Glutamatergic neuron (in vitro differentiated cells): ENCODE data around the gene FCRL5. TPM values are rescaled to one million over a fixed set of nuclear protein-coding genes. Genes with fewer than 3 reads are reported as not detected.

Experiments
- DNase-seq: peaks from one replicate; pipeline ENCODE4 v3.0.0; 2022
- H3K27ac Mint-ChIP-seq: one replicate; pipeline ENCODE4 v1.8.0; 2020; ENCODE audit warnings: mild to moderate bottlenecking, mixed read lengths, inconsistent platforms; ENCODE audit not compliant: unreplicated experiment
- H3K27me3 Mint-ChIP-seq: one replicate; pipeline ENCODE4 v1.8.0; 2020; ENCODE audit warnings: mild to moderate bottlenecking, moderate library complexity, mixed read lengths, inconsistent platforms; ENCODE audit not compliant: unreplicated experiment
- H3K36me3 Mint-ChIP-seq: one replicate; pipeline ENCODE4 v1.8.0; 2020; ENCODE audit warnings: mild to moderate bottlenecking, mixed read lengths, inconsistent platforms; ENCODE audit not compliant: unreplicated experiment
- H3K4me1 Mint-ChIP-seq: one replicate; pipeline ENCODE4 v1.8.0; 2020; ENCODE audit warnings: mild to moderate bottlenecking, low read depth, mixed read lengths, inconsistent platforms; ENCODE audit not compliant: unreplicated experiment
- H3K4me3 Mint-ChIP-seq: one replicate; pipeline ENCODE4 v1.8.0; 2020; ENCODE audit warnings: mild to moderate bottlenecking, mixed read lengths, inconsistent platforms; ENCODE audit not compliant: unreplicated experiment
- H3K9me3 Mint-ChIP-seq: one replicate; pipeline ENCODE4 v1.8.0; 2020; ENCODE audit warnings: mild to moderate bottlenecking, moderate library complexity, mixed read lengths, inconsistent platforms; ENCODE audit not compliant: unreplicated experiment
- CTCF ChIP-seq: fragments of 200-600 bp; sonication (generic); IDR thresholded peaks from one replicate; pipeline ENCODE4 v1.5.0; 2021; ENCODE audit not compliant: partially characterized antibody, unreplicated experiment
- total RNA-seq: library from RNA; stranded (reverse); fragmentation: NEBNext Ultra II Directional; extraction: Animal tissue kit (Norgen Biotek cat#: 25700); gene quantifications from one replicate; pipeline ENCODE4 v1.2.1, GENCODE V29; 2021; ENCODE audit not compliant: unreplicated experiment

Gene FCRL5
- total RNA-seq, 1 donor from 2014 or later, result not detected

GRCh38 chr1:157485793-157486192 lies 66.5 kb downstream of the FCRL5 start:
- Mint-ChIP-seq H3K4me3 (no peak overlapping the region), H3K27ac (no peak overlapping the region), H3K9me3 (no peaks in the 10 kb centered on the region), H3K4me1 (no peaks in the 10 kb centered on the region), H3K36me3 (no peaks in the 10 kb centered on the region), H3K27me3 (no peaks in the 10 kb centered on the region)
- TF ChIP-seq CTCF, result no peak
- DNase-seq, result no peak

GRCh38 chr1:157484573-157484972 lies 67.7 kb downstream of the FCRL5 start:
- no peak overlapping the region for H3K27ac Mint-ChIP-seq
- no peaks in the 10 kb centered on the region for H3K27me3 Mint-ChIP-seq
- no peaks in the 10 kb centered on the region for H3K36me3 Mint-ChIP-seq
- no peak for TF ChIP-seq CTCF
- H3K9me3 Mint-ChIP-seq, result no peaks in the 10 kb centered on the region
- no peak for DNase-seq
- no peak overlapping the region for H3K4me3 Mint-ChIP-seq
- H3K4me1 Mint-ChIP-seq, result no peaks in the 10 kb centered on the region

GRCh38 chr1:157483635-157484034 lies 68.7 kb downstream of the FCRL5 start:
- Mint-ChIP-seq H3K4me3 (no peak overlapping the region), H3K36me3 (no peaks in the 10 kb centered on the region), H3K27ac (no peak overlapping the region), H3K4me1 (no peaks in the 10 kb centered on the region), H3K27me3 (no peaks in the 10 kb centered on the region), H3K9me3 (no peaks in the 10 kb centered on the region)
- DNase-seq, result no peak
- no peak for TF ChIP-seq CTCF

- Mint-ChIP-seq H3K36me3 (no peaks in the 10 kb centered on the region), H3K4me3 (no peak overlapping the region), H3K9me3 (no peaks in the 10 kb centered on the region), H3K27me3 (no peaks in the 10 kb centered on the region), H3K4me1 (no peaks in the 10 kb centered on the region), H3K27ac (no peak overlapping the region)
- TF ChIP-seq CTCF, result no peak
- DNase-seq, result no peak
Measured at GRCh38 chr1:157482717-157483116, 69.6 kb downstream of the FCRL5 start.

GRCh38 chr1:157482174-157482573 lies 70.1 kb downstream of the FCRL5 start:
- Mint-ChIP-seq H3K27me3 (no peaks in the 10 kb centered on the region), H3K9me3 (peaks cover 2% of the 10 kb centered on the region), H3K4me1 (no peaks in the 10 kb centered on the region), H3K4me3 (no peak overlapping the region), H3K36me3 (no peaks in the 10 kb centered on the region), H3K27ac (no peak overlapping the region)
- DNase-seq, result no peak
- TF ChIP-seq CTCF, result no peak
